ENCODE data around the gene SCARB1. TPM values are rescaled to one million over a fixed set of nuclear protein-coding genes. Genes with fewer than 3 reads are reported as not detected.

SCARB1 gene
- total RNA-seq, 1 donor from 2014 or later: 10.2 TPM

DNA sequence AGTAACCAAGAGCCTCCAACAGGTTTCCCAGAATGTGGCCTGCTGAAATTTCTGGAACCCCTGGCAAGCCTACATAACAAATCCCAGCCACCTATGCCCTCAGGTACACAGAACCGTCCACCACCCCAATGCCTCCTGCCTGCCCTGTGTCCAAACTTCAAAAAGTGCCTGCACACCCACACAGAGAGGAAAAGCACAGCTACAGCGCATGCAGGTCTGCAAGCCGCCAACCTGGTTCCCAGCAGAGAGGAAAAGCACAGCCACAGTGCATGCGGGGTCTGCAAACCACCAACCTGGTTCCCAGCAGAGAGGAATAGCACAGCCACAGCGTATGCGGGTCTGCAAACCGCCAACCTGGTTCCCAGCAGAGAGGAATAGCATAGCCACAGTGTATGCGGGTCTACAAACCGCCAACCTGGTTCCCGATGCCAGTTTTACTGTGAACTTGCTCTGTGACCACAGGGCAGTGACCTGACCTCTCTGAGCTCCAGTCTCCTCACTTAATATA, 113.5 kb downstream of the SCARB1 start:
- intact Hi-C loops (cut with micrococcal nuclease): no loop called here

DNA sequence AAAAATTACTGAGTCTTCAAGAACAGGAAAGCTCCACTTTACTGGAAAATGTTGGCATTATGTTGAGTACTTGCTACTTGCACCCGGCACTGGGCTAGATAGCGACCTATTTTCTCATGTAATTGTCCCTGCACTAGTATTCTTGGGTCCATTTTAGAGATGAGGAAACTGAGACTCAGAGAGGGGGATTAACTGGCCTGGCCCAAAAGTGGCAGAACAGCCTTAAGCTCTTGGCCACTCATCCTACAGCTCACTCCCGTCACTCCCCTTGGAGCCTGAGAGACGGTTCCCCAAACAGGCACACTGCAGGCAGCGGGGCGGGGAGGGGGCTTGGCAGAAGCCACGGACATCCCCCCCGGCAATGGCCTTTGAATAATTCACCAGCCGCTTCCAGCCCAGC, 113.9 kb downstream of the SCARB1 start:
- intact Hi-C loops (cut with micrococcal nuclease): no loop called here

DNA sequence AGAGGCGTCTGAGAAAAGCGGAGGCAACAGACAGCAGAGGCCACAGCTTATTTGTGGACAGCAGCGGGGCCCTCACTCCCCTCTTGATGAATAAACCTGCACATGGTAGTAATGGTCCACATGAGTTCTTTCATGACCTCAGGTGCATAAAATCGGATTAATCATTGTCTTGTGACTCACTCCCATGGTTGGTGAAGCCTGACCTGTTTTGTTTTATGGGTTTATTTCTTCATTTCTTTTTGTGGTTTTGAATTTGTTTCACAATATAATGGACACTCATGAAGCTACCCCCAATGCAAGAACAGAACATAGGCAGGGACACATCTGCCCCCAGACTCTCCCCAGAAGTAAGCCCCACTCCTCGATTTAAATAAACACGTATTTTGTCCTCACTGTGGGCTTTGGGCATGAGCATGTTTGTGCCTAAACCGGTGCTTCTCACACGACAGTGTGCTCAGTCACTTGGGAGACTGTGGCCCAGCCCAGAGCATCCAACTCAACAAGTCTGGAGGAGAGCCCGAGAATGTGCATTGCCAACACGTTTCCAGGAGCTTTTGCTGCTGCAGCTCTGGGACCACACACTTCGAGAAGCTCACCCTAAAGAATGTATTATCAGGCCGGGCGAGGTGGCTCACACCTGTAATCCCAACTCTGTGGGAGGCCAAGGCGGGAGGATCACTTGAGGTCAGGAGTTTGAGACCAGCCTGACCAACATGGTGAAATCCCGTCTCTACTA, 116.1 kb downstream of the SCARB1 start:
- intact Hi-C loops (cut with micrococcal nuclease): no loop called here

DNA sequence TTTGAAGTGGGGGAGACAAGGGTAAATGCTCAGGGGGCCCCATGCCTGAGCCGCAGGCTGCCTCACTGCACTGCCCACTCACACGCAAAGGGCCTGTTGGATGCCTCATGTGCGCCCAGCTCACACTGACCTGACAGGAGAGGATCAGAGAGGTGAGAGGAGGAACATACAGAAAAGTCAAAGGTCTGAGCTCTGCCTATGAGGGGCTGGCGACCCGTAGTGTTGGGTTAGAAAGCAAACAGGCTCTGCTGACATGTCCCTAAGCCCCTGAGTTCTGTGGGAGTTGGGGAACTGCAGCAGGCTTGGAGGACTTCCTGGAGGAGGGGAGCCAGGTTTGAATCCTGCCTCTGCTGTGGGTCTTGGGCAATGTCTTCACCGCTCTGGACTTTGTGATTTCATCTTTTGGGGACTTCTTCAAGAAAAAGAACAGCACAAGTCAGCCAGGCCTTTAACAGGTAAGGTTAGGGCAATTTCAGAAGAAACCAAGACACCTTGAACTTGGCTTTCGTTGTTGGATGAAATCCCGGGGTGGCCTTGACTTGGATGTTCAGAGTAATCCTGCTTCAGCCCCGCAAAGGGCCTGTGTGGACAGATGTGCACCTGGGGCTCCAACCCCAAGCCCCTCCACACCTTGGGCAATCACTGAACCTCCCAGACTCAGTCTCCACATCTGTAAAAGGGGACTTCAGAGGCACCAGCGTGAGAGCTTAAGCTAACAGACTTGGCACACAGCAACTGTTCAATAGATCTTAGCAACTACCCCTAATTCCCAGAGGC, 116.8 kb downstream of the SCARB1 start:
- intact Hi-C loops (cut with micrococcal nuclease): no loop called here

- intact Hi-C loops (cut with micrococcal nuclease): no loop called here
Observed at GRCh38 chr12:124745891-124746570, 117.6 kb downstream of the SCARB1 start.

DNA sequence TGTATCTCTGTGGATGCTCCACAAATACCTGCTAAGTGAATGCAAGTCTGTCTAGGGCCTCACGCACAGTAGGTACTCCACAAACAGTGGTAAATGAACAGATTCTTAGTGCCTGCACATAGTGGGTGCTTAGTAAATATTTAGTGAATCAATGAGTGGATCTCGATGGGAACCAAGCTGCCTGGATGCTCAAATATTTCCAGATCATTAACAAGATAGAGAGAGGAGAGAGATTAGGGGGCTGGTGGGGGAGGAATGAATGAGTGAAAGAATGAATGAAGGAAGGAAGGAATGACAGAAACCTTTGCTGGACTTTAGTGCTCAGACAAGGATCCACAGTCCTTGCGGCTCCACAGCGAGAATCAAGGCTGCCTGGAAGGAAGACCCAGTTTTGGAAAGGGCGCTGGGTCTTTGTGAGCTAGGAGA, 118.2 kb downstream of the SCARB1 start:
- intact Hi-C loops (cut with micrococcal nuclease): no loop called here

DNA sequence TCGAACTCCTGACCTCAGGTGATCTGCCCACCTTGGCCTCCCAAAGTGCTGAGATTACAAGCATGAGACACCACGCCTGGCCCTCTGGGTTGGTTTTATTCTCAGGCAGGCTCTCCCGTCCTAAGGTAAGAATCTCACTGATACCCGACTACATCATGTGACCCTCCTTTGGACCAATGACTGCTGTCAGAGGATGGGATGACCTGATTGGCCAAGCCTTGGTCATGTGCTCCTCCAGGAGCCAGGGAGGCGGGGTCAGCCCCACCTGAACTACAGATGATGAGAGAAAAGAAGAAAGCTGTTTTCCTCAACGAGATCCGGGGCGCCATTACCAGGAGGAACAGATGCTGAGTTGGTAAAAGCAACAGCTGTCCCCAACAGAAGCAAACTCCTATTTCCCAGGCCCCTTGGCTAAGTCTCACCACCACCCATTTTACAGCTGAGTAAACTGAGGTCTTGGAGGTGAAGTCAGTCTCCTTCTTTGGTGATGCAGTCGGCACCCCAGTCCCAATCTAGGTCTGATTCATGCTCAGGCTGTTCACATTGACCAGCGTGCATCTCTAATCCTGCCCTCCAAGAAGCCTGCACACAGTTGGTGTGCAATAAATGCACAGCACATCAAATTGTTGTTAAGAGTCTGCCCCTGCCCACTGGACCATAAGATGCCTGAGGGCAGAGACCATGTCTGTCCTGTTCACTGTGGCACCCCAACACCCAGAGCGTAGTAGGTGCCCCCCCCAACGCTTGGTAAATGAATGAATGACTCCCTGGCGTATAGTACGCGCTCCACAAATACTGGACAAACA, 118.8 kb downstream of the SCARB1 start:
- intact Hi-C loops (cut with micrococcal nuclease): no loop called here

DNA sequence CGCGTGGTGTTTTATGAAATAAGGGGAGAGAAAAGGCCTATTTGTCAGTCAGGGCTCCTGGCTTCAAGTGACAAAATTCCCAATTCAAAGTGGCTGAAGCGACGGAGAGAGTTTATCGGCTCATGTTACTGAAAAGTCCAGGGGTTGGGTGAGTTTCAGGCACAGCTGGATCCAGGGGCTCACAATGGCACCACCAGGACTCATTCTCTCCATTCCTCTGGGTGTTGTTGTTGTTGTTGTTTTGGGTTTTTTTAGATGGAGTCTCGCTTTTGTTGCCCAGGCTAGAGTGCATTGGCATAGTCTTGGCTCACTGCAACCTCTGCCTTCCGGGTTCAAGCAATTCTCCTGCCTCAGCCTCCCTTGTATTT, 119.4 kb downstream of the SCARB1 start:
- intact Hi-C loops (cut with micrococcal nuclease): no loop called here

DNA sequence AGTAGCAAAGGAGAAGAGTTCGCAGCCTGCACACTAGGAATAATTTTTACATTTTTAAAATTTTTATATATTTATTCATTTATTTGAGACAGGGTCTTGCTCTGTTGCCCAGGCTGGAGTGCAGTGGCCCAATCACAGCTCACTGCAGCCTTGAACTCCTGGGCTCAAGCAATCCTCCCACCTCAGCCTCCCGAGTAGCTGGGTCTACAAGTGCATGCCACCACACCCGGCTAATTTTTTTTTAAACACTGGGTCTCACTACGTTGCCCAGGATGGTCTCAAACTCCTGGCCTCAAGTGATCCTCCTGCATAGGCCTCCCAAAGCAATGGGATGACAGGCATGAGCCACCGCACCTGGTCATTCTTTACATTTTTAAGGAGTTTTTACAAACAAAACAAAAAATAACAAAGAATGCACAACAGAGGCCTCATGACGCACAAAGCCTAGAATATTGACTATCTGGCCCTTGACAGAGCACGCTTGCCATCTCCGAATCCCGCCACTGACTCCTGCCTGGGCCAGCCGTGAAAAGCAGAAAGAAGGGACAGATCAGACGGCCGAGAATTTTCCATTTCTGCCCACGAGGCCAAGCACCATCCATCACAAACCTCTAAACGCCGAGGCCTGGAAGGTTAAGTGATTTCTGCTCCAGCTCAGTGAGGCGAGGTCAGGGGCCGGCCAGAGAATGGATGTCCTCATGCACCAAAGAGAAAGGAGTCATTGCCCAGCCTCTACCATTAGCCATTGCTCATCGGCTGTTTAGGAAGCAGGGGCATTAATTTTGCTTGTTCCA, 120.0 kb downstream of the SCARB1 start:
- intact Hi-C loops (cut with micrococcal nuclease): no loop called here

DNA sequence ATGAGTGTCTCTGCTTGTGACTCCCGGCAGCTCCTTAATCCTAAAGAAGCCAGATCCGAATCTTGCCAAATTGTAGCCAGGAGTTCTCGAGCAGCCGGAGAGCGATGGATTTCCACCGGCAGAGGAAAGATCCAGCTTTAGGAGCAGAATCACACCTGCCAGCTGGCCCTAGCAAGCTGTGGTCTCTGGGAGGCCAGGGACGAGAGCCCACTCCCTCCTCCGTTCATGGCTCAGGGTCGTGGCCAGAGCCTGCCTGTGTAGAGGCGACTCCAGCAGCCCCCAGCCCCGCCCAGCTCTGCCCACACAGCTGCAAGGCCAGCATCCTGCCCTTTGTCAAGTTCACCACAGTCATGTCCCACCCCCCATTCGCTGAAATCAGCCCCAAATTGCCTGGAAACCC, 121.0 kb downstream of the SCARB1 start:
- intact Hi-C loops (cut with micrococcal nuclease): no loop called here

- intact Hi-C loops (cut with micrococcal nuclease): no loop called here
Observed at GRCh38 chr12:124742111-124742510, 121.6 kb downstream of the SCARB1 start.

DNA sequence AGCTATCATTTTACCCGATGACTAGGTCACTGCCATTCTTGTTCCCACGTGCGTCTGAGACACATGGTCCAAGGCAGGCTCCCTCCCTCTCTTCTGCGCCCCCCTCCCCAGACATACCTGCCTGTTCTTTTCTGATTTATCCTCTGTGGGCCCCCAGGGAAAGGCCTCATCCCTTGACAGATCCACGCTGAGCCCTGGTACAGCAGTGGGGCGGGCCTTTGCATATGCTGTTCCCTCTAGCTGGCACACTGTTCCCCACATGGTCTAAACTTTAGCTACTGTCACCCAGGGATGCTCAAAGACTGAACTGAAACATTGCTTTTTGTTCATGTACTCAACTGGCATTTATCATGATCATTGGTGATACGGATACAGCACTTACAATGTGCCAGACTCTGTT, 122.5 kb downstream of the SCARB1 start:
- intact Hi-C loops (cut with micrococcal nuclease): no loop called here

GRCh38 chr12:124740691-124741137, 123.0 kb downstream of the SCARB1 start:
- intact Hi-C loops (cut with micrococcal nuclease): no loop called here

GRCh38 chr12:124739953-124740561, 123.6 kb downstream of the SCARB1 start:
- intact Hi-C loops (cut with micrococcal nuclease): no loop called here

- intact Hi-C loops (cut with micrococcal nuclease): no loop called here
Observed at GRCh38 chr12:124738636-124739467, 124.8 kb downstream of the SCARB1 start.

DNA sequence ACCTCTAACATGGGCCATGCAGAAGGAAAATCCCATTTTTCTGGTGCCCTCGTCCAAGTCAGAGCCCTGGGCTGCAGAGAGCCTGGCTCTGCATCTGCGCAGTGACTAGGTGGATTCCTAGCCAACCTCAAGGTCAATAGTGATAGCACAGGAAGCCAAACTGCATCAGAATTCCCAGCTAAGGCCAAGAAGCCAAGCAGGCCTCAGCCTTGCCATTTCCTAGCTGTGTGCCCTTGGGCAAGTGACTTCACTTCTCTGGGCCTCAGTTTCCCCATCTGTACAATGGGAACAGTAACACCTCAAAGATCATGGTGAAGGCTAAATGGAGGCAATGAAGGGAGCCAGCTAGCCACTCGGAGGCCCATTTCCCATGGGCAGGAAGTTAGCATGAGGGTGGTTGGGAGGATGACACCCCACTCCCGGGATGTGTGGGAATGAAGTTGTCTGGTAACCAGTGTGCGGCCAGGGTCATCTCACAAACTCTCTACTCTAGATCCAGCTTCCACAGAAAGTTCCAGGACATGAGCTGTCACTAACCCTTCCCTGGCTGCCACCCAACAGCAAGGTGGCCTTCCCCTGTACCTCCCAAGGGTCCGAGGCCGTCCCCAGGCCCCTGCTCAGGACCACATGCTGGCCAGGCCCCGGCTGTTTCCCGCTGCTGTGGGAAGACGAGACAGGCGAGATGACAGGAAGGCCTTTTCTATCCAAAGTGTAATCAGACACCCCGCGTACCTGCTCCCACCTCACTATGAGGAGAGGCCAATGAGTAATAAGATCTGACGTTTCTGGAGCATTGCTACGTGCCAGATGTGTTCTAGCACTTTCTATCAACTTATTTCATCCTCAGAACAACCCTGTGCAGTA, 125.7 kb downstream of the SCARB1 start:
- intact Hi-C loops (cut with micrococcal nuclease): no loop called here

- intact Hi-C loops (cut with micrococcal nuclease): no loop called here
Observed at GRCh38 chr12:124737040-124737419, 126.6 kb downstream of the SCARB1 start.

Data from T-helper 2 cell treated with Interferon-gamma antibody and Interleukin-4, amounts not matched to agents 100 ng/mL and 5 ng/mL, for 36 hours (primary cell).